NB4 (cell line): ENCODE results near the gene IL20RB.

Source experiments
- CTCF ChIP-seq: IDR thresholded peaks from one replicate; pipeline ENCODE4 v1.5.1; 2012; ENCODE audit warnings: low read depth, low read length
- MAX ChIP-seq: IDR thresholded peaks from 2 replicates; pipeline ENCODE4 v1.6.1; 2011; ENCODE audit warnings: low read depth, low read length
- POLR2A ChIP-seq: IDR thresholded peaks from 2 replicates; pipeline ENCODE4 v1.6.1; 2011; ENCODE audit warnings: mild to moderate bottlenecking; ENCODE audit not compliant: insufficient read length; ENCODE audit errors: extremely low read depth

- no peak for TF ChIP-seq MAX
- TF ChIP-seq CTCF, result no peak
- TF ChIP-seq POLR2A, result no peak
Observed at GRCh38 chr3:137012097-137012501, 54.3 kb downstream of the IL20RB start.
